Subcutaneous adipose tissue (tissue), 4 donors: Measurements from ENCODE around the gene PTTG1IP. TPM values are rescaled to one million over a fixed set of nuclear protein-coding genes. Genes with fewer than 3 reads are reported as not detected.

Source experiments
- CTCF ChIP-seq: fragments of 450-650 bp; IDR thresholded peaks from one replicate; pipeline ENCODE4 v1.5.1; 2016; ENCODE audit warnings: low read depth, mild to moderate bottlenecking, control low read depth, antibody characterized with exemption, moderate library complexity
- total RNA-seq, 4 donors: library from RNA; depleted of rRNA; stranded (reverse); fragments of >200 nt; gene quantifications; one replicate each; pipeline ENCODE4 v1.1.0, GENCODE V29; 2016

PTTG1IP gene
- total RNA-seq, 4 donors from 2014 or later: 131 to 244 (median 148) TPM

DNA sequence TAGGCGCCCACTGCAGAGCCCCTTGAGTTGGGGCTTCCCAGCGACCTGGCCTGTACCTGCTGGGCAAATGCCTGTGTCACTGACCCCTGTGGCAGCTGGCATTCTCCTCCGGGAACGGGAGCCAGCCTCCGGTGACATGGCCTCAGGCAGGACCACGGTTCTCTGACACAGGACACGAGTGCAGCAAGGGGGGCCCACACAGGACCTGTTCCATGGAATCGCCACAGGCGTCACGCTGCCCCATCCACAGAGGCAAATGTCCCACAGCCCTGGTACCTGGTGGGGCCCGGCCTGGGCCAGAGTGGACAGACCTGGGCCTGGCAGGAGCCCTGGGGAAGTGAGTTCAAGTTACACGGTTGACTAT lies 44.6 kb upstream of the PTTG1IP start:
- no peak for TF ChIP-seq CTCF

DNA sequence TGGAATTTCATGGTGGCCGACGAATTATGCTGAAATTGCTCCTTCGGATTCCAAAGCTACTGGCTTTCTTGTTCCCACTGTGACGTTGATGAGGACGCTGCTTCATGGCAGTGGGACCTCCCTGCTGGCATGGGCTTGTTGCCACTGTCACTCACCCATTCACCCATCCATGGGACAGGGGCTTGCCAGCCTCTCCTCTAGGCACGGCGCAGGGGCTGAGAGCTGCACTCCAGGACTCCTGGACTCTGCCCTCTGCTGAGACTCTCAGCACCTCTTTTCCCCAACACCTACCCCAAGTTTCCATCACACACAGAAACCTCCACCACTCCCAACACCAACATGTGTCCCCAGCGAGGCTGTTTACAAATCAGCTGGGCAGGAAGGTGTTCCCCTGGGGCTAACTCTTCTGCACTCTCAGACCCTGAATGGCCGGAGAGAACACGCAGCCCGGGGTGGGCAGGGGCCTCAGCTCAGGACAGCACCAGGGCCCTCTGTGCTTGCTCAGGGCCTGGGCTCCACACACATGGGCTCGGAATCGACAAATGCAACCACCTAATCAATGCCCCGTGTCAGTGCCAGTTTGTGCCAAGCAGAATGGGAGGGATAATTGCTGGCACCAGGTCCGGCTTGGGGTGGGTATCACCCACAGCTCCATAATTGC lies 44.1 kb upstream of the PTTG1IP start:
- TF ChIP-seq CTCF: no peak

GRCh38 chr21:44916965-44917364 lies 43.5 kb upstream of the PTTG1IP start:
- no peak for TF ChIP-seq CTCF

GRCh38 chr21:44914176-44914874 lies 40.8 kb upstream of the PTTG1IP start:
- TF ChIP-seq CTCF: no peak

DNA sequence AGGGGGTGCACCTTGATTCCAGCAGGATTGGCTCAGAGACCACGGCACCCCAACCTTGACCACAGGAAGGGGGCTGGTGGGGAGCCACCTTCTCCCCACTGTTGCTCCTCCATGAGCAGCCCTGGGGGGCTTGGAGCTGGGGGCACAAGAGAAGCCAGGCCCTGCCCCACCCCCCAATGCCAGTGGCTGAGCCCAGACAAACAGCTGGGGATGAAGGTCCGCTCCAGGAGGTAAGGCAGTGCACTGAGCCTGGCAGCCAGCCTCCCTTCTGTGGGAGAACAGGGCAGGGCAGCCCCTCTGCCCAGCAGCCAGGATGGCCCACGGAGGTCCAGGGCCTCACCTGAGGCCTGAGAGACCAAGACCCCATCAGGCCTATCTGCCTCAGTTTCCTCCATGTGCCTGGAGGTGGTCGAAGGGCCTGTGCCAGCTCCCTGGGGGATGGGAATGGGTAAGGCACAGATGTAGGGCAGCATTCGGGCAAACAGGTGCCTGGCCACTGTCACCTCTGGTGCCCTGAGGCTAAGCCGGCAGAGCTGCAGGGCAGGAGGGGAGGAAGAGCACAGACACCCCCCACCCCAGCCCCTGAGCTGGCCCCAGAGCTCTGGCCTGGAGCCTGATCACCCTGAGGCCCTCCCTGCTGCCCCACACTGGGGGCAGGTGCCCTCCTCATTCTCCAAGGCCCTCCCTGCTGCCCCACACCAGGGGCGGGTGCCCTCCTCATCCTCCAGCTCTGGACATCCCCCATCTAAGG lies 40.1 kb upstream of the PTTG1IP start:
- no peak for TF ChIP-seq CTCF

DNA sequence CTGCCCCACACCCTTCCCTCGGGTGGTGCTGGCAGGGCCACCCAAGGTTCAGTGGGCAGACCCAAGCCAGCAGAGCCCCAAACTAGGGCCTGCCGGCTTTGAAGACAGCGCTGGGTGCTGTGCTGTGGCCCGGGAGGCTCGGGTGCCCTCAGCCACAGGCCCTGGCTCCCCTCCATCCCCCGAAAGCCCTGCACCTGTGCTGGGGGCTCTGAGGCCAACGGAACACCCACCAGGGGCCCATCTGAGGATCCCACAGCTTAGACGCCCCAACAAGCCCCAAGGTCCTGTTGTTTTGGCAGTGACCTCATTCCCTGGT lies 38.6 kb upstream of the PTTG1IP start:
- TF ChIP-seq CTCF: no peak

DNA sequence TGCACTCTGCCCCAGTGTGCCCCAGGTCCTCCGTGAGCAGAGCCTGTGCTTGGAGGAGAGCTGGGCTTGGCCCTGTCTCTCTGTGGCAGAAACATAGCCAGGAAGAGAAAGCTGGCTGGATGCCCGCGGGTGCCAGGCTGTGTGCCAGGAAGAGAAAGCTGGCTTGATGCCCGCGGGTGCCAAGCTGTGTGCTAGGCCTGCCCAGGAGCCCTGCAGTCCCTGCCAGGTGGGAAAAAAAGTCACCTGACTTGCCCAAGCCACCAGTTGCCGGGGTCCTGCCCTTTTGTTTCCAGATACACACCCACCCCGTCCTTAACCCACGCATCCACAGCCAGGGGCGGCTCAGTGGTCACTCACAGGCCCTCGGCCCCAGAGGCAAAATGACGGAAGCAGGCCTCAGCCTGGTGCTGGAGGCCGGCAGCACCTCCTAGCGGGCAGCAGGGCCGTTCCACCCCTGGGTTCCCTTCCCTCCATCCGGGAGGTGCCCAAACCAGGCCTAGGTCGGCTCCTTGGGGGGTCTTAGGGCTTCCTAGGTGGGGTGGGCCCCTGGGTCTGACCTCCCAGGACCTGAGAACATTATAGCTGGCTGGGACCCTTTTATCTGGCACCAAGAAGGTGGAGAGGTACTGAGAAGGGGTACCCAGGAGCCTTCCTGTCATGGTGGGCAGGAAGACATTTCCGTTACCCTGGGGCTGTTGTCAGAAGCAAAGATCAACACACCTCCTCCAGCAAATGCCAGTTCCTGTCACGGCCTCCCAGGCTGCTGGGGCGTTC lies 38.1 kb upstream of the PTTG1IP start:
- no peak for TF ChIP-seq CTCF
